GM13977 (cell line): ENCODE results near the gene TMEM63C.

Experiments used
- DNase-seq: peaks from one replicate; pipeline ENCODE4 v3.0.0; 2012; ENCODE audit warnings: low spot score
- CTCF ChIP-seq: IDR thresholded peaks from 2 replicates; pipeline ENCODE4 v1.5.1; 2012; ENCODE audit warnings: mild to moderate bottlenecking, control low read depth; ENCODE audit not compliant: insufficient read depth; ENCODE audit errors: extremely low read depth, missing control alignments
- in situ Hi-C: fragments of 300-500 bp; cut with MboI; formaldehyde crosslinking; loops from one replicate; pipeline ENCODE4 v1.12.0; 2022; ENCODE audit warnings: low sequenced_read_pairs, low pct_unique_long_range_greater_than_20kb, mixed read lengths, inconsistent platforms; ENCODE audit not compliant: unreplicated experiment

The TMEM63C gene

GRCh38 chr14:77194706-77195105 lies 13.1 kb downstream of the TMEM63C start:
- TF ChIP-seq CTCF = no peak
- DNase-seq = no peak
- in situ Hi-C loops = no loop called here

GRCh38 chr14:77195766-77196165 lies 14.2 kb downstream of the TMEM63C start:
- TF ChIP-seq CTCF = no peak
- in situ Hi-C loops = no loop called here
- DNase-seq = no peak

- in situ Hi-C loops = no loop called here
- TF ChIP-seq CTCF = no peak
- no peak for DNase-seq
Measured at GRCh38 chr14:77197988-77198387, 16.4 kb downstream of the TMEM63C start.

- DNase-seq = no peak
- in situ Hi-C loops = no loop called here
- no peak for TF ChIP-seq CTCF
Measured at GRCh38 chr14:77198561-77198960, 17.0 kb downstream of the TMEM63C start.

- no peak for TF ChIP-seq CTCF
- in situ Hi-C loops = no loop called here
- no peak for DNase-seq
Measured at GRCh38 chr14:77199590-77199989, 18.0 kb downstream of the TMEM63C start.

- no peak for TF ChIP-seq CTCF
- in situ Hi-C loops = no loop called here
- DNase-seq = no peak
Measured at GRCh38 chr14:77200406-77200985, 18.9 kb downstream of the TMEM63C start.

GRCh38 chr14:77201696-77202095 lies 20.1 kb downstream of the TMEM63C start:
- in situ Hi-C loops = no loop called here

More at GRCh38 chr14:77201696-77202095, 20.1 kb downstream of the TMEM63C start:
- no peak for TF ChIP-seq CTCF
- no peak for DNase-seq
